ENCODE results near the gene SLAMF8.

Gene SLAMF8

GRCh38 chr1:159872891-159873290 is 46.2 kb downstream of the SLAMF8 start:
- no peak for DNase-seq (ENCODE audit: low read depth)
- no peak for TF ChIP-seq CTCF (conservative IDR thresholded peaks at IDR 0.05; ENCODE audit: control insufficient read depth, insufficient read depth, low read depth, low read length)
- H3K4me3 ChIP-seq (ENCODE audit: control insufficient read depth, low read depth, low read length): no peak overlapping the region

GRCh38 chr1:159873530-159874143 is 47.0 kb downstream of the SLAMF8 start:
- no peak for TF ChIP-seq CTCF (conservative IDR thresholded peaks at IDR 0.05; ENCODE audit: control insufficient read depth, insufficient read depth, low read depth, low read length)
- H3K4me3 ChIP-seq (ENCODE audit: control insufficient read depth, low read depth, low read length): no peak overlapping the region
- DNase-seq (ENCODE audit: low read depth): no peak

GRCh38 chr1:159877695-159878444 is 51.2 kb downstream of the SLAMF8 start:
- no peak for TF ChIP-seq CTCF (conservative IDR thresholded peaks at IDR 0.05; ENCODE audit: control insufficient read depth, insufficient read depth, low read depth, low read length)
- DNase-seq (ENCODE audit: low read depth): no peak
- no peak overlapping the region for H3K4me3 ChIP-seq (ENCODE audit: control insufficient read depth, low read depth, low read length)

- no peak for TF ChIP-seq CTCF (conservative IDR thresholded peaks at IDR 0.05; ENCODE audit: control insufficient read depth, insufficient read depth, low read depth, low read length)
- H3K4me3 ChIP-seq (ENCODE audit: control insufficient read depth, low read depth, low read length): no peak overlapping the region
- no peak for DNase-seq (ENCODE audit: low read depth)
Observed at GRCh38 chr1:159879136-159879535, 52.5 kb downstream of the SLAMF8 start.

- DNase-seq (ENCODE audit: low read depth): peak; percentile 89
- no peak for TF ChIP-seq CTCF (conservative IDR thresholded peaks at IDR 0.05; ENCODE audit: control insufficient read depth, insufficient read depth, low read depth, low read length)
- no peak overlapping the region for H3K4me3 ChIP-seq (ENCODE audit: control insufficient read depth, low read depth, low read length)
Observed at GRCh38 chr1:159879977-159880376, 53.3 kb downstream of the SLAMF8 start.

GRCh38 chr1:159880430-159880829 is 53.8 kb downstream of the SLAMF8 start:
- TF ChIP-seq CTCF (conservative IDR thresholded peaks at IDR 0.05; ENCODE audit: control insufficient read depth, insufficient read depth, low read depth, low read length): no peak
- H3K4me3 ChIP-seq (ENCODE audit: control insufficient read depth, low read depth, low read length): no peak overlapping the region
- DNase-seq (ENCODE audit: low read depth): no peak

All from fibroblast of mammary gland (primary cell).